Calu3 (cell line): ENCODE measurements around the gene PDLIM1. TPM values are rescaled to one million over a fixed set of nuclear protein-coding genes. Genes with fewer than 3 reads are reported as not detected.

Experiments used
- BruUV-seq: library from RNA; stranded (reverse); fragments of 400-500 nt; replicated peaks from 2 replicates; lab custom pipeline; 2021; lab: Mats Ljungman, UMichigan
- CTCF ChIA-PET: fragments of 300-600 bp; sonication (Branson Sonifier 250); formaldehyde crosslinking; loops from one replicate; lab custom pipeline; 2022; ENCODE audit warnings: antibody characterized with exemption; lab: Charles Lee
- DNase-seq: peaks from one replicate; pipeline ENCODE4 v3.0.0; 2022
- H3K27ac Mint-ChIP-seq: one replicate; pipeline ENCODE4 v1.8.0; 2022; ENCODE audit warnings: mixed read lengths; ENCODE audit not compliant: unreplicated experiment
- H3K27me3 Mint-ChIP-seq: one replicate; pipeline ENCODE4 v1.8.0; 2022; ENCODE audit warnings: mixed read lengths; ENCODE audit not compliant: unreplicated experiment
- H3K36me3 Mint-ChIP-seq: one replicate; pipeline ENCODE4 v1.8.0; 2022; ENCODE audit warnings: mild to moderate bottlenecking, moderate library complexity, mixed read lengths; ENCODE audit not compliant: insufficient read depth, unreplicated experiment
- H3K4me1 Mint-ChIP-seq: one replicate; pipeline ENCODE4 v1.8.0; 2022; ENCODE audit warnings: mild to moderate bottlenecking, low read depth, mixed read lengths; ENCODE audit not compliant: unreplicated experiment
- H3K4me3 Mint-ChIP-seq: one replicate; pipeline ENCODE4 v1.8.0; 2022; ENCODE audit warnings: mild to moderate bottlenecking, low read depth, moderate library complexity, mixed read lengths; ENCODE audit not compliant: unreplicated experiment
- H3K9me3 Mint-ChIP-seq: one replicate; pipeline ENCODE4 v1.8.0; 2022; ENCODE audit warnings: low read depth, mixed read lengths; ENCODE audit not compliant: unreplicated experiment
- CTCF ChIP-seq: fragments of 200-600 bp; IDR thresholded peaks from one replicate; pipeline ENCODE4 v1.8.0; 2022; ENCODE audit warnings: antibody characterized with exemption; ENCODE audit not compliant: unreplicated experiment
- intact Hi-C: fragments of 100-400 bp; cut with micrococcal nuclease; formaldehyde crosslinking; loops from one replicate; pipeline ENCODE4 v1.10.0; 2022; ENCODE audit not compliant: unreplicated experiment
- total RNA-seq: library from RNA; stranded (reverse); gene quantifications from 2 replicates; pipeline ENCODE4 v1.2.3, GENCODE V29; 2022

The PDLIM1 gene
- total RNA-seq, 1 experiment from 2014 or later: 49.7 TPM

DNA sequence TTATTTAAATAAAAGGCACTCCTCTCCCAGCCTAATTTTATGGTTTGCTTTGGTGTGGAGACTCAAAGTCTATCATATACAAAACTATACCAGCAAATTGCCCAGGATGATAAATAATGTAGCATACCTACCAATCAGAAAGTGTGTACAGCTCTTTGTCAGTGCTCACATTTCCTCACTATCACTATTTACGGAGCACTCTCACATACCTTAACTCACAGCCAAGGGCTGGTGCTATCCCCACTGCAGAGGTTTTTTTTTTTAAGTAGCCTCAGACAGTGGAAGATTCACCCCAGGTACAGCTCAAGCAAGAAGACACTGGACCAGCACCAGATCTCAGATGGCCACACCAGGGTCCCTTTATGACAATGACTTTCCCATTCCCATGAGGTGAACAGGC lies 2.5 kb downstream of the PDLIM1 start:
- no peak for DNase-seq
- H3K4me1 Mint-ChIP-seq: peaks cover 26% of the 10 kb centered on the region
- H3K4me3 Mint-ChIP-seq: no peak overlapping the region
- H3K27me3 Mint-ChIP-seq: no peaks in the 10 kb centered on the region
- no peak overlapping the region for H3K27ac Mint-ChIP-seq
- H3K36me3 Mint-ChIP-seq: peaks cover 23% of the 10 kb centered on the region
- CTCF ChIA-PET: interaction anchor here (1.1 kb wide), 1 partner anchor 9 kb away, joined by 3 read pairs; no protein-coding TSS in a partner anchor
- no peak for TF ChIP-seq CTCF
- no peaks in the 10 kb centered on the region for H3K9me3 Mint-ChIP-seq
- BruUV-seq: no TSS peak
- intact Hi-C loops: no loop called here

- no peak overlapping the region for H3K27ac Mint-ChIP-seq
- no peaks in the 10 kb centered on the region for H3K9me3 Mint-ChIP-seq
- no TSS peak for BruUV-seq
- H3K27me3 Mint-ChIP-seq: no peaks in the 10 kb centered on the region
- CTCF ChIA-PET: interaction anchor here (1.0 to 1.1 kb wide), 3 partner anchors 8 to 40 kb away, joined by 3 to 4 read pairs (median 3); no protein-coding TSS in a partner anchor
- TF ChIP-seq CTCF: no peak
- H3K36me3 Mint-ChIP-seq: peaks cover 23% of the 10 kb centered on the region
- intact Hi-C loops: no loop called here
- H3K4me3 Mint-ChIP-seq: no peak overlapping the region
- peaks cover 26% of the 10 kb centered on the region for H3K4me1 Mint-ChIP-seq
- no peak for DNase-seq
Observed at GRCh38 chr10:95287281-95287680, 3.5 kb downstream of the PDLIM1 start.

DNA sequence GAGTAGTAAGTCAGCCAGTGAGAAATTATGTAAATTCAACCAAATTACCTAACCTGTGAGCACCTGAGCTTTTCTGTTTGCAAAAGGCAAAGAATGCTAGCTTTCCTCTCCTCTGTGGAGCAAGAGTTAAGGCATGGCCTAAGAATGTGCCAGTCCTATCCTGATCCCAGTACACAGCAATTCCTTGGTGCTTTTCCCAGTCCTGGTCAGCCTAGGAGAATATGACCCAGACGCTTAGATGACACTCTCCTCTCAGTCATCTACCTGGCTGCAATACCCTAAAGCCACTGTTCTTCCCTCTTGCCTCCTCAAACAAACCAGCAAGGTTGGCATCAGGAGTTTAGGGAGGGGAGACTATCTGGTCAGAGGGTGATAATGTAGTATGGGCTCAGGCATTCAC lies 4.1 kb downstream of the PDLIM1 start:
- Mint-ChIP-seq H3K27ac (no peak overlapping the region), H3K27me3 (no peaks in the 10 kb centered on the region), H3K36me3 (peaks cover 20% of the 10 kb centered on the region), H3K4me3 (no peak overlapping the region), H3K4me1 (peaks cover 26% of the 10 kb centered on the region), H3K9me3 (no peaks in the 10 kb centered on the region)
- TF ChIP-seq CTCF: no peak
- DNase-seq: no peak
- no TSS peak for BruUV-seq
- CTCF ChIA-PET: interaction anchor here (1.0 to 1.1 kb wide), 3 partner anchors 11 to 39 kb away, joined by 3 to 4 read pairs (median 4); no protein-coding TSS in a partner anchor
- intact Hi-C loops: no loop called here

- CTCF ChIA-PET: interaction anchor here (0.6 to 1.1 kb wide), 3 partner anchors 13 to 51 kb away, joined by 3 to 4 read pairs (median 4); no protein-coding TSS in a partner anchor
- no peak for TF ChIP-seq CTCF
- no peaks in the 10 kb centered on the region for H3K27me3 Mint-ChIP-seq
- H3K4me3 Mint-ChIP-seq: no peak overlapping the region
- intact Hi-C loops: no loop called here
- no peaks in the 10 kb centered on the region for H3K9me3 Mint-ChIP-seq
- no peak overlapping the region for H3K27ac Mint-ChIP-seq
- peaks cover 26% of the 10 kb centered on the region for H3K4me1 Mint-ChIP-seq
- BruUV-seq: no TSS peak
- DNase-seq: no peak
- peaks cover 13% of the 10 kb centered on the region for H3K36me3 Mint-ChIP-seq
Observed at GRCh38 chr10:95285556-95285955, 5.2 kb downstream of the PDLIM1 start.
